OCI-LY1 (cell line): ENCODE measurements around the gene DPPA5.

Experiments used
- H2AFZ ChIP-seq: fragments of 200-600 bp; sonication (generic), shearing (Covaris generic); 2 replicates; pipeline ENCODE4 v1.6.0; 2014; ENCODE audit warnings: antibody characterized with exemption, mild to moderate bottlenecking, low read length
- H3F3A ChIP-seq: fragments of 200-600 bp; sonication (generic), shearing (Covaris generic); 2 replicates; pipeline ENCODE4 v1.6.0; 2014; ENCODE audit warnings: mild to moderate bottlenecking, antibody characterized with exemption, low read length, moderate library complexity; ENCODE audit not compliant: insufficient read depth
- H3K27ac ChIP-seq: fragments of 200-600 bp; sonication (generic); 2 replicates; pipeline ENCODE4 v1.5.1; 2014; ENCODE audit warnings: low read length, mixed run types, mild to moderate bottlenecking, low read depth; ENCODE audit not compliant: poor library complexity, severe bottlenecking
- H3K27me3 ChIP-seq: fragments of 200-600 bp; sonication (generic); 2 replicates; pipeline ENCODE4 v1.6.0; 2014; ENCODE audit warnings: antibody characterized with exemption, mild to moderate bottlenecking, low read length, moderate library complexity; ENCODE audit not compliant: insufficient read depth
- H3K36me3 ChIP-seq: fragments of 200-600 bp; sonication (generic); 2 replicates; pipeline ENCODE4 v1.6.1; 2014; ENCODE audit warnings: mild to moderate bottlenecking, antibody characterized with exemption, low read length, moderate library complexity, mixed read lengths; ENCODE audit not compliant: insufficient read depth
- H3K4me1 ChIP-seq: fragments of 200-600 bp; sonication (generic); 2 replicates; pipeline ENCODE4 v1.5.1; 2014; ENCODE audit warnings: mild to moderate bottlenecking, low read length, moderate library complexity; ENCODE audit not compliant: insufficient read depth, severe bottlenecking
- H3K4me2 ChIP-seq: fragments of 200-600 bp; sonication (generic), shearing (Covaris generic); 2 replicates; pipeline ENCODE4 v1.6.1; 2014; ENCODE audit warnings: low read length
- H3K4me3 ChIP-seq: fragments of 200-600 bp; sonication (generic); 2 replicates; pipeline ENCODE4 v1.5.1; 2014; ENCODE audit warnings: low read length, low read depth, mild to moderate bottlenecking, mixed read lengths; ENCODE audit not compliant: poor library complexity, severe bottlenecking
- H3K79me2 ChIP-seq: fragments of 200-600 bp; shearing (Covaris generic); 2 replicates; pipeline ENCODE4 v1.6.1; 2016; ENCODE audit warnings: mixed run types, low read length, mixed read lengths; ENCODE audit not compliant: insufficient read depth
- H3K9ac ChIP-seq: fragments of 200-600 bp; sonication (generic), shearing (Covaris generic); 2 replicates; pipeline ENCODE4 v1.6.1; 2014; ENCODE audit warnings: mild to moderate bottlenecking, low read length, mixed read lengths
- H3K9me2 ChIP-seq: fragments of 200-600 bp; sonication (generic), shearing (Covaris generic); 2 replicates; pipeline ENCODE4 v1.6.1; 2014; ENCODE audit warnings: low read depth, mild to moderate bottlenecking, low read length, mixed read lengths
- H3K9me3 ChIP-seq: fragments of 200-600 bp; shearing (Covaris generic); 2 replicates; pipeline ENCODE4 v1.6.1; 2014; ENCODE audit warnings: low read length, mixed read lengths
- H4K20me1 ChIP-seq: fragments of 200-600 bp; sonication (generic), shearing (Covaris generic); 2 replicates; pipeline ENCODE4 v1.6.0; 2016; ENCODE audit warnings: mild to moderate bottlenecking, low read length; ENCODE audit not compliant: insufficient read depth
- CTCF ChIP-seq: fragments of 200-600 bp; sonication (generic), shearing (Covaris generic); IDR thresholded peaks from 2 replicates; pipeline ENCODE4 v1.5.1; 2017; ENCODE audit warnings: mild to moderate bottlenecking, antibody characterized with exemption, low read length, moderate library complexity, mixed read lengths
- EZH2 ChIP-seq: fragments of 200-600 bp; sonication (generic), shearing (Covaris generic); IDR thresholded peaks from 2 replicates; pipeline ENCODE4 v1.8.0; 2017; ENCODE audit warnings: borderline replicate concordance, mixed run types, mild to moderate bottlenecking, antibody characterized with exemption, low read length, moderate library complexity, mixed read lengths

The DPPA5 gene

GRCh38 chr6:73329201-73329600 lies 24.9 kb downstream of the DPPA5 start:
- Histone ChIP-seq H2AFZ (no peak overlapping the region), H3K9me3 (no peaks in the 10 kb centered on the region), H3K4me2 (no peak overlapping the region)

DNA sequence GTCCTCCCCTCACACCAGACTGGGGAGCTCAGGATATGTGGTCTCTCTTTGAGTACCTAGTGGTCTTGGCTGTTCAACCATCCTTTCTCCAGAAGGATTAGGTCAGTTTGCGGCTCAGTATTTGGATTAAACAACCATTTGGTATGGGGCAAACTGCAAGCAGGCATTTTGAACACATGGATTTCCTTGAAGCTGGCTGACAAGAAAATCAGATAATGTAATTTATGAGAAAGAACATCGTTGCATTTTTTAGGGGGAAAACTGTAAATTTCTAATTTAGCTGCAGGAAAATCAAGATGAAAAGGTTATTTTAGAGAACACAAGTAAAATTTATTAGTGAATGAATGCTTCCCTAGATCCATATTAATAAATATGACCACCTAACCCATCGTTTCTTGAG lies 25.3 kb downstream of the DPPA5 start:
- Histone ChIP-seq H4K20me1 (no peaks in the 10 kb centered on the region), H3K9me2 (no peaks in the 10 kb centered on the region), H3K79me2 (no peaks in the 10 kb centered on the region), H3K4me2 (no peak overlapping the region), H3F3A (no peaks in the 10 kb centered on the region), H3K27me3 (no peaks in the 10 kb centered on the region), H3K36me3 (no peaks in the 10 kb centered on the region), H3K9ac (no peak overlapping the region), H3K4me3 (no peak overlapping the region), H3K9me3 (no peaks in the 10 kb centered on the region), H3K27ac (no peak overlapping the region), H3K4me1 (no peaks in the 10 kb centered on the region), H2AFZ (no peak overlapping the region)
- TF ChIP-seq CTCF, result no peak
- no peak for TF ChIP-seq EZH2

More at GRCh38 chr6:73329201-73329600, 24.9 kb downstream of the DPPA5 start:
- no peak overlapping the region for H3K9ac ChIP-seq
- H3K36me3 ChIP-seq, result no peaks in the 10 kb centered on the region
- TF ChIP-seq CTCF, result no peak
- no peak for TF ChIP-seq EZH2
- H3F3A ChIP-seq, result no peaks in the 10 kb centered on the region
- no peaks in the 10 kb centered on the region for H4K20me1 ChIP-seq
- H3K9me2 ChIP-seq, result no peaks in the 10 kb centered on the region
- no peak overlapping the region for H3K4me3 ChIP-seq
- no peaks in the 10 kb centered on the region for H3K79me2 ChIP-seq
- H3K27ac ChIP-seq, result no peak overlapping the region
- no peaks in the 10 kb centered on the region for H3K4me1 ChIP-seq
- no peaks in the 10 kb centered on the region for H3K27me3 ChIP-seq

DNA sequence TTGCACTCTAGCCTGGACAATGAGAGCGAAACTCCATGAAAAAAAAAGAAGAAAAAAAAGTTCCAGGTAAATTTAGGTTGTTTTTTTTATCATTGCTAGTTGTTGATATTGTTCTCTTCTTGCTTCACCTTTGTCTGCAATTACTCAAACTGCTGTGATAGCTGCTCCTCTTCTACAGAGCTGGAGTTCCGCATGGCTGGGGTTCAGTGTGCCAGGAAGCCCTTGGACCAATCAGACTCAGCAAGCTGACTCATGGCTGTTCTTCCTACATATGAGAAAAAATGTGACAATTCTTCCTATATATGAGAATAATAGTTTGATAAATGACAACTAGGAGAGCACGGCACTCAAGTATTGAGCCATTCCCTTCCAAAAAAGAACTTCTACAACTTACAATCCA lies 28.4 kb downstream of the DPPA5 start:
- H3K79me2 ChIP-seq, result no peaks in the 10 kb centered on the region

More for the DNA sequence above, 28.4 kb downstream of the DPPA5 start:
- H2AFZ ChIP-seq, result no peak overlapping the region
- no peaks in the 10 kb centered on the region for H4K20me1 ChIP-seq
- H3K9me2 ChIP-seq, result no peaks in the 10 kb centered on the region
- no peaks in the 10 kb centered on the region for H3K4me1 ChIP-seq
- no peaks in the 10 kb centered on the region for H3K9me3 ChIP-seq
- no peak for TF ChIP-seq EZH2
- TF ChIP-seq CTCF, result no peak
- no peaks in the 10 kb centered on the region for H3K27me3 ChIP-seq
- no peaks in the 10 kb centered on the region for H3K36me3 ChIP-seq
- no peak overlapping the region for H3K4me3 ChIP-seq
- H3K27ac ChIP-seq, result no peak overlapping the region
- no peaks in the 10 kb centered on the region for H3F3A ChIP-seq
- H3K9ac ChIP-seq, result no peak overlapping the region
- H3K4me2 ChIP-seq, result no peak overlapping the region
